Cerebellar cortex (tissue), 1 donor: ENCODE results near the gene STXBP6.

ENCODE experiments used
- DNase-seq: peaks from one replicate; pipeline ENCODE4 v3.0.0-alpha.2; 2015; ENCODE audit warnings: low spot score

STXBP6 gene

DNA sequence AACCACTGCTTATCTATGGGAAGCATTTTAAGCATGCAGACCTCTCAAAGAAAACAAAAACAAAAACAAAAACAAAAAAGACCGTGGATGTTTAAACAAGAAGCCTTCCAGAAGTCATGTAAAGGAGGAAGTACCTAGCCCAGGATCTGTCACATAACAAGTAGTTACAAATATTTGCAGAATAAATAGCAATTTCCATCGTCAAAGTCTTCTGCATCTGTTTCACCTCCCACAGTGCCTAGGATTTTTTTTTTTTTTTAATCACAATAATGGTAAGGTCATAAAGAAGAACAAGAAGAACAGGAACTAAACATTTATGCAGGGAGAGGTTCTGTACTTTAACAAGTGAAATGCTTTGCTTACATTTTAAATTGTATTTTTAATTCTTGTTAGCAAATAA is 2.4 kb upstream of the STXBP6 start:
- no peak for DNase-seq

- DNase-seq: no peak
These were observed 563 bp upstream of the STXBP6 start for GRCh38 chr14:25050269-25051150.

- DNase-seq: no peak
These were observed 817 bp downstream of the STXBP6 start for GRCh38 chr14:25049093-25049567.

- no peak for DNase-seq
These were observed 1.6 kb downstream of the STXBP6 start for GRCh38 chr14:25048170-25049016.

- DNase-seq: no peak
These were observed 3.5 kb downstream of the STXBP6 start for GRCh38 chr14:25046301-25046943.

DNA sequence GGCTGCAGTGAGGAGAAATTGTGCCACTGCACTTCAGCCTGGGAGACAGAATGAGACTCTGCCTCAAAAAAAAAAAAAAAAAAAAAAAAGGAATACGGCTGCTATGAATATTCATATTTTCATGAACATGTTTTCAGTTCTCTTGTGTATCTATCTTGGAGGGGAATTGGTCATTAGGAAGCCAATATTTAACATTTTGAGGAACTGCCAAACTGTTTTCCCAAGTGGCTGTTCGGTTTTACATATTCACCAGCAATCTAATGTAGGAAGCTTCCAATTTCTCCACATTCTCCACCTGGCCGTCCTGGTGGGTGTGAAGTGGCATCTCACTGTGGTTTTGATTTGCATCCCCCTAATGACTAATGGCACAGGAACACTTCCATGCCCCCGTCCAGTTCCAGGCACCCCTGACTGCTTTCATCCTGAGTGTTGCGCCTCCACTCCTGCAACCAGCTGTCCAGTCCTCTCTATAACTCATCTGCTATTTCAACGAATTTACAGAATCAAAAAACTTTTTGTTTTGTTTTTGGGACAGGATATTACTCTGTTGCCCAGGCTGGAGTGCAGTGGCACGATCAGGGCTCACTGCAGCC is 5.7 kb downstream of the STXBP6 start:
- DNase-seq: no peak

GRCh38 chr14:25042362-25043299 is 7.3 kb downstream of the STXBP6 start:
- peak; percentile 17 for DNase-seq

DNA sequence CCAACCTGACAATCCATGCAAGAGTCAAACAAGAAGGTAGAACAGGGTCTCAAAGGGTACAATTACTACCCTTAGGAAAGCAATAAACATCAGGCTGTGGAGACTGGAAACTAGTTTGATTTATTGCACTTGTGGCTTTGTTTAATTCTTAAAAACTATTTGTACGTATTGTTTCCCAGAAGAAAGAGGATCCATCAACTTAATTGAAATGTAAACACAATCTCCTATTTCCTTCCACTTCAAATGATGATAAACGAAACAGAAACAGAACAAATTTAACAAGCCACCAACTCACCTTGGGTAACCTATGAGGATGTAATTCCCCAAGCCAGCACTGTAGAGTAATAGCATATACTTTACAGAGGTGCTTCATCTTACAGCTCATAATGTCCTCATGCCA is 8.0 kb downstream of the STXBP6 start:
- DNase-seq: no peak

GRCh38 chr14:25041484-25041883 is 8.5 kb downstream of the STXBP6 start:
- DNase-seq: no peak

GRCh38 chr14:25039933-25040332 is 10.0 kb downstream of the STXBP6 start:
- DNase-seq: no peak

DNA sequence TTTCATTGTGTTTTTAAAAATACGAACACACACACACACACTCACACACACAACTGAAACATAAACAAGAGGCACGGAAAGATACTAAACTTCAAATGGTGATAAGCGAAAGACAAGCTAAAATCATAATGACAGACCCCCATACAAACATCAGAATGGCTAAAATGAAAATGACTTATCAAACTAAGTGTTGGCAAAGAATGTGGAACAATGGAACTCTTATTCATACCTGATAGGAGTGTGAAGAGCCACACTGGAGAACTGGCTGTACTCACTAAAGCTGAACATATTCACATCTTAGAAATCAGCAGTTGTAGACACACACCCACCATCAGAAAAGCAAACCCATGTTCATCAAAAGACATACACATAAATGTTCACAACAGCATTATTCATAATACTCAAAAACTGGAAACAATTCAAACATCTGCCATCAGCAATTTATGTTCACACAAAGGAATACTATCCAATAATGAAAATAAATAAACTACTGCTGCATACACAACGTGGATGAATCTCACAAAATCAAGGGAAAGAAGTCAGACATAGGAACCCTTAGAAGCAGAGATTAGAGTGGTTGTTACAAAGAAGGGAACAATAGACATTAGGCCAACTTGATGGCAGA is 11.8 kb downstream of the STXBP6 start:
- DNase-seq: no peak

- DNase-seq: no peak
These were observed 12.9 kb downstream of the STXBP6 start for GRCh38 chr14:25037032-25037431.

GRCh38 chr14:25034803-25035681 is 14.9 kb downstream of the STXBP6 start:
- no peak for DNase-seq

DNA sequence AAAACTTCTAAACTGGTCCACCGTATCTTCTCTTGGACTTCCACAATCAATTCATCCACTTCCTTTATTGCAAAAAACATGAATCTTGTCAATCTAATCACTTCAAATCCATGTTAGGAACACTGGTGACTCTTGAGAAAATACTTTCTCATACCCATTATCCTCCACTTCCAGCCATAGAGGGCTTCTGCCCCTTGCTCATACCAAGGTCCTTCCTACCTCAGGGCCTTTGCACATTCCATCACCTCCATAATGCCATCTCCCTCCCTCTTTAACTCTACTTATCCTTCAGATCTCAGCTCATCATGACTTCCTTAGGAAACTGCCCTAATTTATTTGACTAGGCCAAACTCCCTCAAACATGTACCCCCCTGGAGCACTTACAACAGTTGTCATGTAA is 16.6 kb downstream of the STXBP6 start:
- no peak for DNase-seq

DNA sequence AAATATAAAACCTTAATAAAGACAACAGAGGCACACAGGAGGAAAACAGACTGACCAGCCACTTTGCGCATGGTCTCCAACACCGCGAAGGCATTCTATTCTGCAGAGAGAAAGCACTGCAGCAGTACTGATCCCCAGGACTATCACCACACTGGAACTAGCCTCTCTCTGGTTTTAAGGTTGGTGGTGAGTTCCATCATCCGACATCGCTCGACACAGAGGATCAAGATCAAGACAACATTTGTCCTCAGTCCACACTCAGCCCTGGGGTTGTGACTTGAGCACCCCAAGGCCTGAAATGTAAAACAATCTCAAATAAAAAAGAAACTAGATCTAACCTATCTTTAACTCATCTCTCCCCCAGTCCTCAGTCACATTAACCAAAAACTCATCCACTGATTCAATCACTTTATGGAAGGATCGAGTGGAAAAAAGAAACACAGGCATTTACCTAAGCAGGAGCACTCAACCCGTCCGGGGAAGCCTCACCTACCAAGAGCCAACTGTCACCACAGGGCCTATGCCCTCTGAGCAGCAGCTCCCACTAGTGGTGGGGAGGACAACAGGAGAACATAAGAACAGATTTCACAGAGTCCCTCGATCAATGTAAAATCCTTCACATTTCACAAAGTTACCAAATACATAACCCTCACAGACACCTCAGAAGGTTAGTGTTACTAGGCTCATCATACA is 17.7 kb downstream of the STXBP6 start:
- DNase-seq: no peak

DNA sequence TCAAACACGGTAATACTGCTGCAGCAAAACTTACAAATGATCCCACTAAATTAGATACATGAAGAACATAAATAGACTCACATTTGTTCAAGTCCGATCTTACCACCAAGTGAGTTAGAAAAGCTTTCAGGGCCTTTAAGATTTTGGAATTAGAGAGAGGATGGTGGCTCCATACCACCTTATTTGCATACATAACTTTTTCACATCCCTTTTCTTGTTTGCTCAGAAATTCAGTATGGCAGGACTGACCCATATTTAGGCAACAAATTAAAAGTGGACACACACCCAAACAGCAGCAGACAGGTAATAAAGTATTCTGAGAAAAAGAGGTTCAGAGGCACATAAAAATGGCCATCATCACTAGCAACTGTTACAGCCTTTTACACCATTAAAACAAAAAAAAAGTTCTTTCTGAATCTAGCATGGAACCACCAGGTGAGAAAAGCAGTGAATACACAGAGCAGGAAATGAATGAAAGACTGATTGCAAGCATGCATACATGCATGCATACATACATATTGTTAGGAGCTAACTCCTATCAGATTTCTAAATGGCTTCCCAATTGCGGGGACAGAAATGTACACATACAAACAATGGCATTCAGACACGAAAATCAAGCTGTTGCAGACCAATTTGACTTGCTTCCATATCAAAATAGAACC is 23.3 kb downstream of the STXBP6 start:
- no peak for DNase-seq

DNA sequence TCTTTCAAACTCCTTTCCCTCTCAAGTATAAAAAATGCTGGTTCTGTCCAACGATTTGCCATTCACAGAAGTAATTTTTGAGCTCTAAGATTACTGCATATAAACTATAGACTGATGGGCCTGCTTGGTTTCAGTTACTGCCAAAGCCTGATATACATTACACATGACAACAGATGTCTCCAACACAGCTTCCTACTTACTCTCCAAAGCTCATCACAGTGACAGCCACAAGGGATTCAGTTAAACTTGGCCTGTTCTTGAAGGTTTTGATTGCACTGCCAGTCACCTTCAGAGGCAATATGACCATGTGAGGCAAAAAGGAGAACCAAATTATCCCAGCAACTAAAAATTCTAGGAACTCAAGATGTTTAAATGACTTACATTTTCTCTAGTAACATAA is 30.1 kb downstream of the STXBP6 start:
- no peak for DNase-seq

GRCh38 chr14:25017562-25017961 is 32.4 kb downstream of the STXBP6 start:
- DNase-seq: no peak
